GM12878 (cell line): Measurements from ENCODE around the gene PRRG4.

ENCODE experiments used
- CREB1 ChIP-seq: IDR thresholded peaks from 2 replicates; pipeline ENCODE4 v1.6.1; 2012; ENCODE audit warnings: low read depth, mild to moderate bottlenecking, inconsistent platforms
- EP300 ChIP-seq, 2 experiments: fragments of 150-350 bp in 1 of 2; IDR thresholded peaks; 2 replicates each; pipeline ENCODE4 v1.6.1; 2011 to 2012; ENCODE audit warnings: low read depth in 2 of 2, low read length in 2 of 2, borderline replicate concordance in 1 of 2, improper control_type of control experiment in 1 of 2, inconsistent platforms in 1 of 2; ENCODE audit not compliant: control insufficient read depth in 1 of 2
- KDM1A ChIP-seq: fragments of 200-600 bp; sonication (generic); IDR thresholded peaks from 2 replicates; pipeline ENCODE4 v1.6.1; 2016; ENCODE audit warnings: borderline replicate concordance
- POLR2AphosphoS5 ChIP-seq: IDR thresholded peaks from 2 replicates; pipeline ENCODE4 v1.6.1; 2011; ENCODE audit warnings: mild to moderate bottlenecking, low read length, inconsistent platforms
- SMC3 ChIP-seq: IDR thresholded peaks from 2 replicates; pipeline ENCODE4 v1.6.1; 2011; ENCODE audit warnings: low read length, improper control_type of control experiment, borderline replicate concordance
- SP1 ChIP-seq: IDR thresholded peaks from one replicate; pipeline ENCODE4 v1.6.1; 2011; ENCODE audit warnings: low read depth, low read length
- TAF1 ChIP-seq: IDR thresholded peaks from 2 replicates; pipeline ENCODE4 v1.6.1; 2011; ENCODE audit warnings: mild to moderate bottlenecking, low read depth, low read length, borderline replicate concordance
- ZNF274 ChIP-seq: IDR thresholded peaks from one replicate; pipeline ENCODE4 v1.8.0; 2011; ENCODE audit not compliant: insufficient read length, insufficient read depth
- ZZZ3 ChIP-seq: IDR thresholded peaks from 2 replicates; pipeline ENCODE4 v1.6.1; 2011; ENCODE audit warnings: low read depth; ENCODE audit not compliant: control insufficient read depth, insufficient read length
- TF ChIP-seq, protein P1 (sequence below), 3 experiments: IDR thresholded peaks in 2 of 3; conservative IDR thresholded peaks in 1 of 3; 2 replicates each; pipeline ENCODE4 v1.5.1; 2011; ENCODE audit warnings: low read depth in 3 of 3, low read length in 3 of 3, mild to moderate bottlenecking in 3 of 3, control low read depth in 2 of 3, moderate library complexity in 2 of 3, inconsistent platforms in 1 of 3, mixed read lengths in 1 of 3; ENCODE audit not compliant: control insufficient read depth in 2 of 3, insufficient read depth in 1 of 3; ENCODE audit errors: extremely low read depth in 1 of 3
- TF ChIP-seq, protein P2 (sequence below): IDR thresholded peaks from 2 replicates; pipeline ENCODE4 v1.6.1; 2012; ENCODE audit warnings: improper control_type of control experiment, low read depth, low read length; ENCODE audit not compliant: insufficient replicate concordance

DNA sequence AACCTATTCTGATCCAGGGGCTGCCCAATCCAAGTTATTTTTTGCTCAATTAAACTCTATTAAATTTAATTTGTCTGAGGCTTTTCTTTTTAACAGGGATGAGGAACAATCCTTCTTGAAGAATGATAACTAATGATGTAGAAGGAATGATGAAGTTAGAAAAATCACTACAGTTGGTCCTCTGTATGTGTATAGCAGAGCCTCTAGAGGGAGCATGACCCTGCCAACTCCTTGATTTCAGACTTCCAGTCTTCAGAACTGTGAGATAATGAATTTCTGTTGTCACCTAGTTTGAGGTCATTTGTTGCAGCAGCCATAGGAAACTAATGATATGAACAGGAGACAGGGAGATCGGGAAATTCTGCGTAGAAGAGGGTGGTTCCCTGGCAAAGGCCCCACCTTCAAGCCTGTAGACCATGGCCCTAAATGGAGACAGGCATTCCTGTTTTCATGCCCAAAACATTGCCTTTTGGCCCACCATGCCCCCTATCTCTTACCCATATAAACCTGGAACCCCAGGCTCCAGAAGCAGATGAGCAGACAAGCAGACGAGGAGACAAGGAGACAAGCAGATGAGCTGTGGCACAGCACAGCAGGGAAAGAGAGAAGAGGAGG is 55.1 kb downstream of the PRRG4 start:
- TF ChIP-seq KDM1A: no peak
- no peak for TF ChIP-seq ZNF274
- no peak for TF ChIP-seq SP1
- TF ChIP-seq CREB1: no peak
- TF ChIP-seq, protein P1, sequence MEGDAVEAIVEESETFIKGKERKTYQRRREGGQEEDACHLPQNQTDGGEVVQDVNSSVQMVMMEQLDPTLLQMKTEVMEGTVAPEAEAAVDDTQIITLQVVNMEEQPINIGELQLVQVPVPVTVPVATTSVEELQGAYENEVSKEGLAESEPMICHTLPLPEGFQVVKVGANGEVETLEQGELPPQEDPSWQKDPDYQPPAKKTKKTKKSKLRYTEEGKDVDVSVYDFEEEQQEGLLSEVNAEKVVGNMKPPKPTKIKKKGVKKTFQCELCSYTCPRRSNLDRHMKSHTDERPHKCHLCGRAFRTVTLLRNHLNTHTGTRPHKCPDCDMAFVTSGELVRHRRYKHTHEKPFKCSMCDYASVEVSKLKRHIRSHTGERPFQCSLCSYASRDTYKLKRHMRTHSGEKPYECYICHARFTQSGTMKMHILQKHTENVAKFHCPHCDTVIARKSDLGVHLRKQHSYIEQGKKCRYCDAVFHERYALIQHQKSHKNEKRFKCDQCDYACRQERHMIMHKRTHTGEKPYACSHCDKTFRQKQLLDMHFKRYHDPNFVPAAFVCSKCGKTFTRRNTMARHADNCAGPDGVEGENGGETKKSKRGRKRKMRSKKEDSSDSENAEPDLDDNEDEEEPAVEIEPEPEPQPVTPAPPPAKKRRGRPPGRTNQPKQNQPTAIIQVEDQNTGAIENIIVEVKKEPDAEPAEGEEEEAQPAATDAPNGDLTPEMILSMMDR (IDR thresholded peaks at IDR 0.05 in 2 of 3, conservative IDR thresholded peaks at IDR 0.05 in 1 of 3; ENCODE audit: control insufficient read depth in 2 of 3, extremely low read depth in 1 of 3, insufficient read depth in 1 of 3, low read depth in 3 of 3, low read length in 3 of 3): peak; percentile 60 to 63 (median 61)
- no peak for TF ChIP-seq TAF1
- no peak for TF ChIP-seq POLR2AphosphoS5
- no peak for TF ChIP-seq EP300 (IDR thresholded peaks at IDR 0.05; ENCODE audit: borderline replicate concordance in 1 of 2, control insufficient read depth in 1 of 2, low read depth in 2 of 2, low read length in 2 of 2)
- no peak for TF ChIP-seq ZZZ3
- TF ChIP-seq SMC3: peak; percentile 33; the same call in 1 of the 2 replicates
- TF ChIP-seq, protein P2, sequence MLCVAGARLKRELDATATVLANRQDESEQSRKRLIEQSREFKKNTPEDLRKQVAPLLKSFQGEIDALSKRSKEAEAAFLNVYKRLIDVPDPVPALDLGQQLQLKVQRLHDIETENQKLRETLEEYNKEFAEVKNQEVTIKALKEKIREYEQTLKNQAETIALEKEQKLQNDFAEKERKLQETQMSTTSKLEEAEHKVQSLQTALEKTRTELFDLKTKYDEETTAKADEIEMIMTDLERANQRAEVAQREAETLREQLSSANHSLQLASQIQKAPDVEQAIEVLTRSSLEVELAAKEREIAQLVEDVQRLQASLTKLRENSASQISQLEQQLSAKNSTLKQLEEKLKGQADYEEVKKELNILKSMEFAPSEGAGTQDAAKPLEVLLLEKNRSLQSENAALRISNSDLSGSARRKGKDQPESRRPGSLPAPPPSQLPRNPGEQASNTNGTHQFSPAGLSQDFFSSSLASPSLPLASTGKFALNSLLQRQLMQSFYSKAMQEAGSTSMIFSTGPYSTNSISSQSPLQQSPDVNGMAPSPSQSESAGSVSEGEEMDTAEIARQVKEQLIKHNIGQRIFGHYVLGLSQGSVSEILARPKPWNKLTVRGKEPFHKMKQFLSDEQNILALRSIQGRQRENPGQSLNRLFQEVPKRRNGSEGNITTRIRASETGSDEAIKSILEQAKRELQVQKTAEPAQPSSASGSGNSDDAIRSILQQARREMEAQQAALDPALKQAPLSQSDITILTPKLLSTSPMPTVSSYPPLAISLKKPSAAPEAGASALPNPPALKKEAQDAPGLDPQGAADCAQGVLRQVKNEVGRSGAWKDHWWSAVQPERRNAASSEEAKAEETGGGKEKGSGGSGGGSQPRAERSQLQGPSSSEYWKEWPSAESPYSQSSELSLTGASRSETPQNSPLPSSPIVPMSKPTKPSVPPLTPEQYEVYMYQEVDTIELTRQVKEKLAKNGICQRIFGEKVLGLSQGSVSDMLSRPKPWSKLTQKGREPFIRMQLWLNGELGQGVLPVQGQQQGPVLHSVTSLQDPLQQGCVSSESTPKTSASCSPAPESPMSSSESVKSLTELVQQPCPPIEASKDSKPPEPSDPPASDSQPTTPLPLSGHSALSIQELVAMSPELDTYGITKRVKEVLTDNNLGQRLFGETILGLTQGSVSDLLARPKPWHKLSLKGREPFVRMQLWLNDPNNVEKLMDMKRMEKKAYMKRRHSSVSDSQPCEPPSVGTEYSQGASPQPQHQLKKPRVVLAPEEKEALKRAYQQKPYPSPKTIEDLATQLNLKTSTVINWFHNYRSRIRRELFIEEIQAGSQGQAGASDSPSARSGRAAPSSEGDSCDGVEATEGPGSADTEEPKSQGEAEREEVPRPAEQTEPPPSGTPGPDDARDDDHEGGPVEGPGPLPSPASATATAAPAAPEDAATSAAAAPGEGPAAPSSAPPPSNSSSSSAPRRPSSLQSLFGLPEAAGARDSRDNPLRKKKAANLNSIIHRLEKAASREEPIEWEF: no peak
